Memory B cell (primary cell): ENCODE measurements around the gene ST3GAL2.

Experiments
- ATAC-seq: fragments of 150-1000 bp; cut with Tn5 transposase; 2 replicates; pipeline ENCODE4 v1.10.0; 2021; ENCODE audit warnings: low read depth, mild to moderate bottlenecking, moderate library complexity
- DNase-seq, 2 donors: peaks; one replicate each; pipeline ENCODE4 v3.0.0; 2022; ENCODE audit warnings: low spot score in 2 of 2
- H3K27ac Mint-ChIP-seq: one replicate; pipeline ENCODE4 v1.8.0; 2022; ENCODE audit warnings: mild to moderate bottlenecking, moderate library complexity, mixed read lengths
- H3K27me3 Mint-ChIP-seq: one replicate; pipeline ENCODE4 v1.8.0; 2022; ENCODE audit warnings: mixed read lengths
- H3K36me3 Mint-ChIP-seq: one replicate; pipeline ENCODE4 v1.8.0; 2022; ENCODE audit warnings: mild to moderate bottlenecking, mixed read lengths
- H3K4me1 Mint-ChIP-seq: one replicate; pipeline ENCODE4 v1.8.0; 2022; ENCODE audit warnings: mixed read lengths
- H3K4me3 Mint-ChIP-seq: one replicate; pipeline ENCODE4 v1.8.0; 2022; ENCODE audit warnings: mild to moderate bottlenecking, moderate library complexity, mixed read lengths
- H3K9me3 Mint-ChIP-seq: one replicate; pipeline ENCODE4 v1.8.0; 2022; ENCODE audit warnings: mixed read lengths

ST3GAL2 gene

GRCh38 chr16:70437017-70437581 lies 1.8 kb downstream of the ST3GAL2 start:
- Mint-ChIP-seq H3K4me3 (peak overlapping the region; percentile 95), H3K27me3 (no peaks in the 10 kb centered on the region), H3K9me3 (no peaks in the 10 kb centered on the region), H3K4me1 (peaks cover 32% of the 10 kb centered on the region), H3K27ac (peak overlapping the region; percentile 60), H3K36me3 (no peaks in the 10 kb centered on the region)
- ATAC-seq (no peak), DNase-seq (no peak)

GRCh38 chr16:70434484-70435260 lies 4.2 kb downstream of the ST3GAL2 start:
- Mint-ChIP-seq H3K4me3 (no peak overlapping the region), H3K27me3 (no peaks in the 10 kb centered on the region), H3K36me3 (no peaks in the 10 kb centered on the region), H3K27ac (no peak overlapping the region), H3K9me3 (no peaks in the 10 kb centered on the region), H3K4me1 (peaks cover 49% of the 10 kb centered on the region)
- no peak for ATAC-seq
- DNase-seq, result no peak

GRCh38 chr16:70433458-70434103 lies 5.3 kb downstream of the ST3GAL2 start:
- Mint-ChIP-seq H3K36me3 (no peaks in the 10 kb centered on the region), H3K27ac (peak overlapping the region; percentile 99), H3K4me3 (peak overlapping the region; percentile 2), H3K27me3 (no peaks in the 10 kb centered on the region), H3K9me3 (no peaks in the 10 kb centered on the region), H3K4me1 (peaks cover 53% of the 10 kb centered on the region)
- ATAC-seq (no peak), DNase-seq (no peak)

- no peaks in the 10 kb centered on the region for H3K36me3 Mint-ChIP-seq
- no peaks in the 10 kb centered on the region for H3K9me3 Mint-ChIP-seq
- no peaks in the 10 kb centered on the region for H3K27me3 Mint-ChIP-seq
- ATAC-seq, result peak; percentile 6
- no peak for DNase-seq
- H3K4me3 Mint-ChIP-seq, result peak overlapping the region; percentile 37
- peak overlapping the region; percentile 99 for H3K27ac Mint-ChIP-seq
- peaks cover 52% of the 10 kb centered on the region for H3K4me1 Mint-ChIP-seq
These were observed 6.0 kb downstream of the ST3GAL2 start for GRCh38 chr16:70432723-70433457.

- H3K36me3 Mint-ChIP-seq, result peaks cover 2% of the 10 kb centered on the region
- no peaks in the 10 kb centered on the region for H3K27me3 Mint-ChIP-seq
- no peak for DNase-seq
- no peak for ATAC-seq
- H3K4me3 Mint-ChIP-seq, result peak overlapping the region; percentile 37
- H3K27ac Mint-ChIP-seq, result peak overlapping the region; percentile 99
- no peaks in the 10 kb centered on the region for H3K9me3 Mint-ChIP-seq
- peaks cover 52% of the 10 kb centered on the region for H3K4me1 Mint-ChIP-seq
These were observed 6.6 kb downstream of the ST3GAL2 start for GRCh38 chr16:70432356-70432722.

- Mint-ChIP-seq H3K27me3 (no peaks in the 10 kb centered on the region), H3K4me3 (peak overlapping the region; percentile 65), H3K27ac (peak overlapping the region; percentile 99), H3K36me3 (peaks cover 2% of the 10 kb centered on the region), H3K4me1 (peaks cover 44% of the 10 kb centered on the region), H3K9me3 (no peaks in the 10 kb centered on the region)
- DNase-seq (peak; percentile 52 to 86), ATAC-seq (peak; percentile 83)
These were observed 8.0 kb downstream of the ST3GAL2 start for GRCh38 chr16:70430667-70431536.

GRCh38 chr16:70429888-70430666 lies 8.8 kb downstream of the ST3GAL2 start:
- Mint-ChIP-seq H3K4me3 (peak overlapping the region; percentile 35), H3K27me3 (no peaks in the 10 kb centered on the region), H3K9me3 (no peaks in the 10 kb centered on the region), H3K4me1 (peaks cover 44% of the 10 kb centered on the region), H3K36me3 (peaks cover 2% of the 10 kb centered on the region), H3K27ac (peak overlapping the region; percentile 99)
- no peak for DNase-seq
- ATAC-seq, result peak; percentile 10

GRCh38 chr16:70428178-70428998 lies 10.5 kb downstream of the ST3GAL2 start:
- peak overlapping the region; percentile 85 for H3K27ac Mint-ChIP-seq
- H3K36me3 Mint-ChIP-seq, result peaks cover 2% of the 10 kb centered on the region
- DNase-seq, result no peak
- ATAC-seq, result no peak
- H3K4me1 Mint-ChIP-seq, result peaks cover 38% of the 10 kb centered on the region
- H3K9me3 Mint-ChIP-seq, result no peaks in the 10 kb centered on the region
- H3K27me3 Mint-ChIP-seq, result no peaks in the 10 kb centered on the region
- H3K4me3 Mint-ChIP-seq, result no peak overlapping the region

GRCh38 chr16:70427786-70428177 lies 11.1 kb downstream of the ST3GAL2 start:
- Mint-ChIP-seq H3K9me3 (no peaks in the 10 kb centered on the region), H3K27me3 (no peaks in the 10 kb centered on the region), H3K4me1 (peaks cover 33% of the 10 kb centered on the region), H3K4me3 (no peak overlapping the region), H3K27ac (peak overlapping the region; percentile 85), H3K36me3 (peaks cover 2% of the 10 kb centered on the region)
- no peak for DNase-seq
- ATAC-seq, result no peak

GRCh38 chr16:70422543-70422942 lies 16.4 kb downstream of the ST3GAL2 start:
- Mint-ChIP-seq H3K4me3 (no peak overlapping the region), H3K4me1 (peaks cover 19% of the 10 kb centered on the region), H3K27ac (peak overlapping the region; percentile 43), H3K9me3 (no peaks in the 10 kb centered on the region), H3K27me3 (no peaks in the 10 kb centered on the region), H3K36me3 (peaks cover 3% of the 10 kb centered on the region)
- DNase-seq (no peak), ATAC-seq (no peak)

GRCh38 chr16:70421473-70422311 lies 17.2 kb downstream of the ST3GAL2 start:
- H3K36me3 Mint-ChIP-seq, result peaks cover 4% of the 10 kb centered on the region
- ATAC-seq (no peak), DNase-seq (no peak)
- H3K9me3 Mint-ChIP-seq, result no peaks in the 10 kb centered on the region
- peaks cover 27% of the 10 kb centered on the region for H3K4me1 Mint-ChIP-seq
- no peaks in the 10 kb centered on the region for H3K27me3 Mint-ChIP-seq
- H3K4me3 Mint-ChIP-seq, result no peak overlapping the region
- H3K27ac Mint-ChIP-seq, result no peak overlapping the region
